HG02870 (cell line): ENCODE measurements around the gene SPNS2.

Experiments
- ATAC-seq: cut with Tn5 transposase; IDR thresholded peaks from one replicate; pipeline ENCODE4 v1.9.1; 2021; ENCODE audit warnings: mild to moderate bottlenecking, moderate library complexity; ENCODE audit not compliant: unreplicated experiment

Gene SPNS2

GRCh38 chr17:4584917-4585637 is 86.4 kb downstream of the SPNS2 start:
- no peak for ATAC-seq

- no peak for ATAC-seq
Measured at GRCh38 chr17:4585638-4585994, 86.9 kb downstream of the SPNS2 start.

- no peak for ATAC-seq
Measured at GRCh38 chr17:4586043-4586442, 87.4 kb downstream of the SPNS2 start.

- ATAC-seq: no peak
Measured at GRCh38 chr17:4587195-4587594, 88.5 kb downstream of the SPNS2 start.

GRCh38 chr17:4587803-4588202 is 89.1 kb downstream of the SPNS2 start:
- ATAC-seq: no peak

- ATAC-seq: no peak
Measured at GRCh38 chr17:4588391-4588790, 89.7 kb downstream of the SPNS2 start.
